ENCODE measurements around the gene QTRT2.

Gene QTRT2

GRCh38 chr3:114079761-114080160 lies 23.2 kb downstream of the QTRT2 start:
- no peak for DNase-seq

GRCh38 chr3:114080201-114080600 lies 23.7 kb downstream of the QTRT2 start:
- DNase-seq = no peak

GRCh38 chr3:114081037-114081436 lies 24.5 kb downstream of the QTRT2 start:
- no peak for DNase-seq

- DNase-seq = no peak
Measured at GRCh38 chr3:114083112-114083511, 26.6 kb downstream of the QTRT2 start.

GRCh38 chr3:114086356-114086755 lies 29.8 kb downstream of the QTRT2 start:
- no peak for DNase-seq

GRCh38 chr3:114089675-114090074 lies 33.1 kb downstream of the QTRT2 start:
- no peak for DNase-seq

GRCh38 chr3:114092151-114093015 lies 35.8 kb downstream of the QTRT2 start:
- no peak for DNase-seq

GRCh38 chr3:114093016-114093380 lies 36.5 kb downstream of the QTRT2 start:
- DNase-seq = no peak

GRCh38 chr3:114093596-114093995 lies 37.1 kb downstream of the QTRT2 start:
- no peak for DNase-seq

GRCh38 chr3:114095796-114096195 lies 39.3 kb downstream of the QTRT2 start:
- no peak for DNase-seq

- no peak for DNase-seq
Measured at GRCh38 chr3:114101101-114101500, 44.6 kb downstream of the QTRT2 start.

- DNase-seq = no peak
Measured at GRCh38 chr3:114103181-114103580, 46.6 kb downstream of the QTRT2 start.

GRCh38 chr3:114103858-114104257 lies 47.3 kb downstream of the QTRT2 start:
- no peak for DNase-seq

GRCh38 chr3:114104414-114104813 lies 47.9 kb downstream of the QTRT2 start:
- DNase-seq = no peak

- DNase-seq = no peak
Measured at GRCh38 chr3:114108137-114108536, 51.6 kb downstream of the QTRT2 start.

GRCh38 chr3:114110439-114110838 lies 53.9 kb downstream of the QTRT2 start:
- DNase-seq = no peak

- DNase-seq = no peak
Measured at GRCh38 chr3:114111060-114111770, 54.7 kb downstream of the QTRT2 start.

- DNase-seq = no peak
Measured at GRCh38 chr3:114112696-114113095, 56.2 kb downstream of the QTRT2 start.

- DNase-seq = no peak
Measured at GRCh38 chr3:114114719-114115118, 58.2 kb downstream of the QTRT2 start.

- no peak for DNase-seq
Measured at GRCh38 chr3:114115143-114115542, 58.6 kb downstream of the QTRT2 start.

- DNase-seq = no peak
Measured at GRCh38 chr3:114119776-114120175, 63.2 kb downstream of the QTRT2 start.

- DNase-seq = no peak
Measured at GRCh38 chr3:114120211-114120610, 63.7 kb downstream of the QTRT2 start.

GRCh38 chr3:114122027-114122709 lies 65.6 kb downstream of the QTRT2 start:
- no peak for DNase-seq

GRCh38 chr3:114126461-114126860 lies 69.9 kb downstream of the QTRT2 start:
- no peak for DNase-seq

Data from T-helper 2 cell (primary cell).